ENCODE results near the gene CDH4. TPM values are rescaled to one million over a fixed set of nuclear protein-coding genes. Genes with fewer than 3 reads are reported as not detected.

Gene CDH4
- polyA plus RNA-seq, 1 donor from 2014 or later, result not detected

DNA sequence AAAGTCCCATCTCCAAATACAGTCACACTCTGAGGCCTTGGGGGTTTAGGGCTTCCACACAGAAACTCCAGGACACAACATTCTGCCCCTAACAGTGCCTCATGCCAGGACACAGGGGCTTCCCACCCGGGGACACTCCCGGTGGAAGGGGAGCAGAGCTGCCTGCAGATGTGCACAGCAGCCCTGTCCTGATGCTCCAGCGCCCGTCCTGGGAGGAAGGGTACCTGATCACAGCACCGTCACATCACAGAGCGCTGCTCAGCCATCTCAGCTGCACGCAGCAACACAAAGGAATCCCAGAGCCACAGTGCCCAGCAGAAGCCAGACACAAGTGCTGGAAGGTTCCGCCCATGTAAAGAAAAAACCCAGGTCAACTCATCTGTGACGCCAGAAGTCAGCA, 657.0 kb downstream of the CDH4 start:
- Mint-ChIP-seq H3K9me3 (peaks cover 0 to 6% (median 2%) of the 10 kb centered on the region in 3 donors), H3K4me3 (no peak overlapping the region), H3K27me3 (peaks cover 10% of the 10 kb centered on the region), H3K27ac (no peak overlapping the region), H3K36me3 (no peaks in the 10 kb centered on the region), H3K4me1 (peaks cover 7 to 10% (median 9%) of the 10 kb centered on the region in 3 donors)

DNA sequence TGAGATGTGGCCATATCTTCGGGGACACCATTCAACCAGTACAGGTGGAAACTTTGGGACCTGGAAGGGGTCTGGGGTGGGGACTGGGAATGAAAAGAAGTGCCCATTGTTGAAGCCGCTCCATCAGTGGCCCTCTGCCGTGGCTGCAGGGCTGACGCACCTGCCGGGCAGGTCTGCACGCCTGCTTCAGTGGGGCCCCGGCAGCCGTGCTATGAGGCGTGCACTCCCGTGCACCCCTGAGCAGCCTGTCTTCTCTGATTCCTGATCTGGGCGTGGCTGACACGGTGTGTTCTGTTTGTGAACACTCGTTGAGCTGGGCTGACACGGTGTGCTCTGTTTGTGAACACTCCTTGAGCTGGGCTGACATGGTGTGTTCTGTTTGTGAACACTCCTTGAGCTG, 657.8 kb downstream of the CDH4 start:
- Mint-ChIP-seq H3K4me1 (peaks cover 9 to 13% (median 9%) of the 10 kb centered on the region in 3 donors), H3K27me3 (peaks cover 18% of the 10 kb centered on the region), H3K27ac (no peak overlapping the region), H3K36me3 (no peaks in the 10 kb centered on the region), H3K9me3 (peaks cover 0 to 6% (median 2%) of the 10 kb centered on the region in 3 donors), H3K4me3 (no peak overlapping the region)

GRCh38 chr20:61911824-61912223, 659.8 kb downstream of the CDH4 start:
- H3K27ac Mint-ChIP-seq, result no peak overlapping the region
- no peak overlapping the region for H3K4me3 Mint-ChIP-seq
- peaks cover 0 to 6% (median 2%) of the 10 kb centered on the region in 3 donors for H3K9me3 Mint-ChIP-seq
- H3K36me3 Mint-ChIP-seq, result no peaks in the 10 kb centered on the region
- H3K4me1 Mint-ChIP-seq, result peaks cover 9 to 13% (median 9%) of the 10 kb centered on the region in 3 donors
- H3K27me3 Mint-ChIP-seq, result peaks cover 24% of the 10 kb centered on the region

GRCh38 chr20:61912665-61913422, 660.8 kb downstream of the CDH4 start:
- Mint-ChIP-seq H3K4me1 (peaks cover 9 to 13% (median 9%) of the 10 kb centered on the region in 3 donors), H3K27me3 (peaks cover 23% of the 10 kb centered on the region), H3K36me3 (no peaks in the 10 kb centered on the region), H3K4me3 (peak overlapping the region in 2 of 4 donors; percentile 70 to 74), H3K27ac (no peak overlapping the region), H3K9me3 (peaks cover 0 to 6% (median 2%) of the 10 kb centered on the region in 3 donors)

- Mint-ChIP-seq H3K27ac (no peak overlapping the region), H3K36me3 (no peaks in the 10 kb centered on the region), H3K9me3 (peaks cover 0 to 6% (median 2%) of the 10 kb centered on the region in 3 donors), H3K4me3 (no peak overlapping the region), H3K27me3 (peaks cover 20% of the 10 kb centered on the region), H3K4me1 (peaks cover 9 to 13% (median 9%) of the 10 kb centered on the region in 3 donors)
Measured at GRCh38 chr20:61913423-61914225, 661.6 kb downstream of the CDH4 start.

- Mint-ChIP-seq H3K4me1 (peaks cover 9 to 13% (median 9%) of the 10 kb centered on the region in 3 donors), H3K27ac (no peak overlapping the region), H3K36me3 (no peaks in the 10 kb centered on the region), H3K27me3 (peaks cover 19% of the 10 kb centered on the region), H3K4me3 (no peak overlapping the region), H3K9me3 (peaks cover 0 to 6% (median 2%) of the 10 kb centered on the region in 3 donors)
Measured at GRCh38 chr20:61915101-61915500, 663.0 kb downstream of the CDH4 start.

DNA sequence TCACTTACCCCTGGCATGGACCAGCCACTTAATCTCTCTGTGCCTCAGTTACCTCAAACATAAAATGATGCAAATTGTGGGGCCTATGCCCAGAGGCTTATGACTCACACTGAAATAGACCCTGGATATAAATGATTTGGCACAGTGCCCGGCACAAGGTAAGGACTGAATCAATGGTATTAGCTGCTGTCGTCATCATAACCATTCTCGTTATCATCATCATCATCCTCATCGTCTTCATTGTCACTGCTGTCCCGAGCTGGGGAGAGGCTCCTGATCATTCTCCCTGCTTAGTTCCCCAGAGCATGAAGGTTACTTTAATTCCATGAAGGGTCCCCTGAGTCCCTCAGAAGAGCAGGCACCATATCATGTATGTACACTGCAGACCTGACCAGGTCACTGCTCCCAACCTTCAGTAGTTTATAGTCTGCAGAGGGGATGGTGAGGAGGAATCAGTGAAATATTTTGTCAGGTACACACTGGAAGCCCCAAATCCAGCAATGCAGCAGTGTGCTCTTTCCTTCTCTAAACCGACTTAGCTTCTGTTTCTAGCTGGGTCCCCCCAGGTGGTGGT, 664.3 kb downstream of the CDH4 start:
- Mint-ChIP-seq H3K27me3 (peaks cover 19% of the 10 kb centered on the region), H3K9me3 (peaks cover 0 to under 1% (median 0%) of the 10 kb centered on the region in 3 donors), H3K36me3 (no peaks in the 10 kb centered on the region), H3K4me1 (peaks cover 7 to 13% (median 9%) of the 10 kb centered on the region in 3 donors), H3K4me3 (no peak overlapping the region), H3K27ac (no peak overlapping the region)

GRCh38 chr20:61917474-61918145, 665.5 kb downstream of the CDH4 start:
- Mint-ChIP-seq H3K9me3 (no peaks in the 10 kb centered on the region), H3K36me3 (no peaks in the 10 kb centered on the region), H3K27ac (no peak overlapping the region), H3K27me3 (peaks cover 19% of the 10 kb centered on the region), H3K4me3 (no peak overlapping the region), H3K4me1 (peaks cover 4 to 9% (median 6%) of the 10 kb centered on the region in 3 donors)

GRCh38 chr20:61918548-61918947, 666.5 kb downstream of the CDH4 start:
- no peak overlapping the region for H3K27ac Mint-ChIP-seq
- H3K4me1 Mint-ChIP-seq, result peaks cover 0 to 4% (median 2%) of the 10 kb centered on the region in 3 donors
- peaks cover 19% of the 10 kb centered on the region for H3K27me3 Mint-ChIP-seq
- no peak overlapping the region for H3K4me3 Mint-ChIP-seq
- no peaks in the 10 kb centered on the region for H3K9me3 Mint-ChIP-seq
- no peaks in the 10 kb centered on the region for H3K36me3 Mint-ChIP-seq

GRCh38 chr20:61919239-61919638, 667.2 kb downstream of the CDH4 start:
- Mint-ChIP-seq H3K9me3 (no peaks in the 10 kb centered on the region), H3K27me3 (peaks cover 16% of the 10 kb centered on the region), H3K4me3 (no peak overlapping the region), H3K36me3 (no peaks in the 10 kb centered on the region), H3K4me1 (peaks cover 0 to 3% (median under 1%) of the 10 kb centered on the region in 3 donors), H3K27ac (no peak overlapping the region)

- Mint-ChIP-seq H3K36me3 (no peaks in the 10 kb centered on the region), H3K9me3 (no peaks in the 10 kb centered on the region), H3K4me3 (no peak overlapping the region), H3K27me3 (peaks cover 11% of the 10 kb centered on the region), H3K27ac (no peak overlapping the region), H3K4me1 (no peaks in the 10 kb centered on the region)
Measured at GRCh38 chr20:61919675-61920365, 667.8 kb downstream of the CDH4 start.

DNA sequence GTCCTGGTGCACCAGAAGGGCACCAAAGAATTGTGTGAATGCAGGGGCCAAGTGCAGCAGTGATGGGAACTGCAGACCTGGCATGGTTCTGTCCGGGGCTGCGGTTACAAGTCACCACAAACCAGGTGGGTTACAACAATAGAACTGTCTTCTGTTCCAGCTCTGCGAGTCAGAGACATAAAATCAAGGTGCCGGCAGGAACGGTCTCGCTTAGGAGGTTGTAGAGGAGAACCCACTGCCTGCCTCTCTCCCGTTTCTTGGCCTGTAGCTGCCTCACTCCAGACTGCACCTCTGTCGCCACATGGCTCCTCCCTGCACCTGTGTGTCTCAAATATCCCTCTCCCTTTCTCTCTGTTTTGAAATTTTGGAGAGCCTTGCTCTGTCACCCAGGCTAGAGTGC, 670.4 kb downstream of the CDH4 start:
- peaks cover 0 to 4% (median 0%) of the 10 kb centered on the region in 3 donors for H3K9me3 Mint-ChIP-seq
- no peaks in the 10 kb centered on the region for H3K27me3 Mint-ChIP-seq
- H3K36me3 Mint-ChIP-seq, result no peaks in the 10 kb centered on the region
- peaks cover 0 to 2% (median 0%) of the 10 kb centered on the region in 3 donors for H3K4me1 Mint-ChIP-seq
- H3K27ac Mint-ChIP-seq, result no peak overlapping the region
- H3K4me3 Mint-ChIP-seq, result no peak overlapping the region

GRCh38 chr20:61922936-61923335, 670.9 kb downstream of the CDH4 start:
- H3K9me3 Mint-ChIP-seq, result peaks cover 0 to 4% (median 0%) of the 10 kb centered on the region in 3 donors
- peaks cover 0 to 2% (median 0%) of the 10 kb centered on the region in 3 donors for H3K4me1 Mint-ChIP-seq
- no peak overlapping the region for H3K4me3 Mint-ChIP-seq
- H3K27me3 Mint-ChIP-seq, result no peaks in the 10 kb centered on the region
- no peaks in the 10 kb centered on the region for H3K36me3 Mint-ChIP-seq
- no peak overlapping the region for H3K27ac Mint-ChIP-seq
